Panc1 (cell line): ENCODE measurements around the gene ENTPD7. TPM values are rescaled to one million over a fixed set of nuclear protein-coding genes. Genes with fewer than 3 reads are reported as not detected.
A peak's percentile ranks its signal among the peaks of the same experiment; 100 is the strongest.

Source experiments
- ATAC-seq: fragments of 200-7000 bp; cut with Tn5 transposase; 2 replicates; pipeline ENCODE4 v1.9.1; 2020; ENCODE audit warnings: mild to moderate bottlenecking, moderate library complexity
- BruUV-seq: library from RNA; stranded (reverse); fragments of 400-500 nt; replicated peaks from 2 replicates; lab custom pipeline; 2021; lab: Mats Ljungman, UMichigan
- CTCF ChIA-PET: fragments of 300-600 bp; sonication (Branson Sonifier 250); formaldehyde crosslinking; loops from one replicate; lab custom pipeline; 2022; ENCODE audit warnings: antibody characterized with exemption; lab: Charles Lee
- POLR2A ChIA-PET: fragments of 300-600 bp; sonication (Branson Sonifier 250); formaldehyde crosslinking; loops from one replicate; lab custom pipeline; 2022; ENCODE audit warnings: antibody characterized with exemption; lab: Charles Lee
- DNase-seq: peaks from one replicate; pipeline ENCODE4 v3.0.0-alpha.2; 2010; ENCODE audit warnings: low read depth, low spot score
- H3K27ac ChIP-seq: 2 replicates; pipeline ENCODE4 v1.5.1; 2011; ENCODE audit warnings: mild to moderate bottlenecking, low read length, inconsistent platforms
- H3K27me3 ChIP-seq: fragments of 200-500 bp; sonication (Bioruptor generic); 2 replicates; pipeline ENCODE4 v1.6.0; 2014; ENCODE audit warnings: low read length, inconsistent platforms; ENCODE audit not compliant: control insufficient read depth, insufficient read depth
- H3K36me3 ChIP-seq: fragments of 200-500 bp; sonication (Bioruptor generic); 2 replicates; pipeline ENCODE4 v1.5.1; 2014; ENCODE audit warnings: inconsistent platforms, mild to moderate bottlenecking, low read length, moderate library complexity; ENCODE audit not compliant: control insufficient read depth, insufficient read depth
- H3K4me1 ChIP-seq: 2 replicates; pipeline ENCODE4 v1.5.1; 2011; ENCODE audit warnings: inconsistent platforms, mild to moderate bottlenecking, low read length, moderate library complexity; ENCODE audit not compliant: control insufficient read depth, insufficient read depth
- H3K4me3 ChIP-seq, 2 experiments: 2 replicates each; pipeline ENCODE4 v1.5.1; 2011 to 2012; ENCODE audit warnings: low read depth in 2 of 2, low read length in 2 of 2, mild to moderate bottlenecking in 2 of 2, inconsistent platforms in 1 of 2, moderate library complexity in 1 of 2
- H3K9me3 ChIP-seq: fragments of 200-500 bp; sonication (Bioruptor generic); 2 replicates; pipeline ENCODE4 v1.5.1; 2014; ENCODE audit warnings: low read depth, mild to moderate bottlenecking, inconsistent platforms, low read length, moderate library complexity; ENCODE audit not compliant: control insufficient read depth, insufficient read depth
- CTCF ChIP-seq: fragments of 450-650 bp; IDR thresholded peaks from 2 replicates; pipeline ENCODE4 v1.5.1; 2017; ENCODE audit warnings: mild to moderate bottlenecking
- POLR2AphosphoS5 ChIP-seq: IDR thresholded peaks from 2 replicates; pipeline ENCODE4 v1.6.1; 2012; ENCODE audit warnings: mild to moderate bottlenecking, low read depth, low read length, moderate library complexity
- REST ChIP-seq, 2 experiments: IDR thresholded peaks; 2 replicates each; pipeline ENCODE4 v1.6.1; 2011 to 2012; ENCODE audit warnings: low read depth in 2 of 2, control low read depth in 1 of 2, low read length in 1 of 2, mild to moderate bottlenecking in 1 of 2, moderate library complexity in 1 of 2; ENCODE audit not compliant: insufficient read depth in 1 of 2
- SIN3A ChIP-seq: IDR thresholded peaks from 2 replicates; pipeline ENCODE4 v1.6.1; 2012; ENCODE audit warnings: low read depth, mild to moderate bottlenecking, low read length, moderate library complexity, borderline replicate concordance; ENCODE audit not compliant: insufficient read depth
- TCF7L2 ChIP-seq: IDR thresholded peaks from 2 replicates; pipeline ENCODE4 v1.6.1; 2011; ENCODE audit warnings: mild to moderate bottlenecking, low read depth, low read length, inconsistent platforms
- in situ Hi-C: cut with HindIII; loops from 2 replicates; pipeline ENCODE4 v1.10.0; 2016; ENCODE audit warnings: low sequenced_read_pairs, low pct_unique_long_range_greater_than_20kb
- intact Hi-C: fragments of 100-400 bp; cut with micrococcal nuclease; formaldehyde crosslinking; loops from one replicate; pipeline ENCODE4 v1.10.0; 2022; ENCODE audit not compliant: unreplicated experiment
- total RNA-seq: library from RNA; stranded (reverse); gene quantifications from one replicate; pipeline ENCODE4 v1.2.1, GENCODE V29; 2021; ENCODE audit not compliant: unreplicated experiment

ENTPD7 gene
- total RNA-seq, 1 experiment from 2014 or later, result 15.9 TPM

- no peak for ATAC-seq
- H3K4me1 ChIP-seq, result peaks cover 17% of the 10 kb centered on the region
- H3K9me3 ChIP-seq, result no peaks in the 10 kb centered on the region
- POLR2A ChIA-PET, result interaction anchor here (0.6 kb wide), 1 partner anchor 238 kb away, joined by 9 read pairs; no protein-coding TSS in a partner anchor
- no peak overlapping the region for H3K4me3 ChIP-seq
- no peak for DNase-seq
- no peak overlapping the region for H3K27ac ChIP-seq
- H3K27me3 ChIP-seq, result no peaks in the 10 kb centered on the region
- peaks cover 8% of the 10 kb centered on the region for H3K36me3 ChIP-seq
- TF ChIP-seq POLR2AphosphoS5 (no peak), TCF7L2 (no peak), SIN3A (no peak), CTCF (no peak), REST (IDR thresholded peaks at IDR 0.05; ENCODE audit: insufficient read depth in 1 of 2, low read depth in 2 of 2, low read length in 1 of 2) (no peak)
- intact Hi-C loops (no loop called here), in situ Hi-C loops (no loop called here)
- no TSS peak for BruUV-seq
- CTCF ChIA-PET, result interaction anchor here (1.6 kb wide), 1 partner anchor 179 kb away, joined by 4 read pairs; no protein-coding TSS in a partner anchor
Observed at GRCh38 chr10:99615426-99615825, 43.9 kb upstream of the ENTPD7 start.

- no TSS peak for BruUV-seq
- Histone ChIP-seq H3K36me3 (peaks cover 8% of the 10 kb centered on the region), H3K27me3 (no peaks in the 10 kb centered on the region), H3K4me3 (peak overlapping the region in 1 of 2 experiments; percentile 68; a peak in 2 of 4 replicates), H3K4me1 (peaks cover 26% of the 10 kb centered on the region), H3K9me3 (no peaks in the 10 kb centered on the region), H3K27ac (no peak overlapping the region; the same call in 1 of the 2 replicates)
- ChIA-PET CTCF (no interaction called here), POLR2A (interaction anchor here (1.2 kb wide), 1 partner anchor 187 kb away, joined by 5 read pairs; the partner anchor contains the start of gene GOT1)
- ATAC-seq, result no peak
- intact Hi-C loops, result no loop called here
- TF ChIP-seq REST (IDR thresholded peaks at IDR 0.05; ENCODE audit: insufficient read depth in 1 of 2, low read depth in 2 of 2, low read length in 1 of 2) (no peak), SIN3A (no peak), TCF7L2 (no peak), POLR2AphosphoS5 (no peak), CTCF (no peak)
- no peak for DNase-seq
- in situ Hi-C loops, result no loop called here
Observed at GRCh38 chr10:99617696-99618095, 41.6 kb upstream of the ENTPD7 start.
